Activated naive CD4-positive, alpha-beta T cell treated with anti-CD3 and anti-CD28 coated beads, Interleukin-2, amount 50 U/mL, for 16 hours (primary cell): ENCODE data around the gene CEP250.

ENCODE experiments used
- DNase-seq: peaks from one replicate; pipeline ENCODE4 v3.0.0-alpha.2; 2020

Gene CEP250

GRCh38 chr20:35458388-35458787 is 3.0 kb downstream of the CEP250 start:
- DNase-seq = no peak

GRCh38 chr20:35461620-35462019 is 6.2 kb downstream of the CEP250 start:
- no peak for DNase-seq

GRCh38 chr20:35462351-35462750 is 7.0 kb downstream of the CEP250 start:
- DNase-seq = no peak

- peak; percentile 49 for DNase-seq
These were observed 8.3 kb downstream of the CEP250 start for GRCh38 chr20:35463455-35464300.

GRCh38 chr20:35465976-35466375 is 10.6 kb downstream of the CEP250 start:
- DNase-seq = no peak

- DNase-seq = no peak
These were observed 11.5 kb downstream of the CEP250 start for GRCh38 chr20:35466856-35467255.

GRCh38 chr20:35467339-35468224 is 12.2 kb downstream of the CEP250 start:
- no peak for DNase-seq

GRCh38 chr20:35468671-35469334 is 13.4 kb downstream of the CEP250 start:
- DNase-seq = no peak

GRCh38 chr20:35472209-35472608 is 16.8 kb downstream of the CEP250 start:
- DNase-seq = no peak

- DNase-seq = no peak
These were observed 18.3 kb downstream of the CEP250 start for GRCh38 chr20:35473684-35474083.

GRCh38 chr20:35474303-35474871 is 19.0 kb downstream of the CEP250 start:
- no peak for DNase-seq

- DNase-seq = no peak
These were observed 20.9 kb downstream of the CEP250 start for GRCh38 chr20:35476288-35476687.

- peak; percentile 23 for DNase-seq
These were observed 23.5 kb downstream of the CEP250 start for GRCh38 chr20:35478804-35479472.

GRCh38 chr20:35479798-35480197 is 24.4 kb downstream of the CEP250 start:
- no peak for DNase-seq

- no peak for DNase-seq
These were observed 32.1 kb downstream of the CEP250 start for GRCh38 chr20:35487479-35487878.

GRCh38 chr20:35489717-35490116 is 34.3 kb downstream of the CEP250 start:
- DNase-seq = no peak

GRCh38 chr20:35490736-35491181 is 35.4 kb downstream of the CEP250 start:
- peak; percentile 48 for DNase-seq

GRCh38 chr20:35491823-35492222 is 36.4 kb downstream of the CEP250 start:
- no peak for DNase-seq

GRCh38 chr20:35492352-35492751 is 37.0 kb downstream of the CEP250 start:
- no peak for DNase-seq

- no peak for DNase-seq
These were observed 41.1 kb downstream of the CEP250 start for GRCh38 chr20:35496481-35496880.

- DNase-seq = no peak
These were observed 41.9 kb downstream of the CEP250 start for GRCh38 chr20:35497320-35497719.

- no peak for DNase-seq
These were observed 42.4 kb downstream of the CEP250 start for GRCh38 chr20:35497780-35498189.
